Hepatocyte (in vitro differentiated cells): ENCODE measurements around the gene RNF141. TPM values are rescaled to one million over a fixed set of nuclear protein-coding genes. Genes with fewer than 3 reads are reported as not detected.

ENCODE experiments used
- DNase-seq: peaks from one replicate; pipeline ENCODE4 v3.0.0-alpha.2; 2016; ENCODE audit warnings: low spot score
- H2AFZ ChIP-seq: fragments of 200-600 bp; sonication (generic); 2 replicates; pipeline ENCODE4 v1.6.0; 2016; ENCODE audit warnings: antibody characterized with exemption, mild to moderate bottlenecking
- H3K27ac ChIP-seq: fragments of 200-600 bp; sonication (generic); 2 replicates; pipeline ENCODE4 v1.5.1; 2016; ENCODE audit warnings: mild to moderate bottlenecking
- H3K27me3 ChIP-seq: fragments of 200-600 bp; sonication (generic); 2 replicates; pipeline ENCODE4 v1.6.1; 2016
- H3K36me3 ChIP-seq: fragments of 200-600 bp; sonication (generic); replicated peaks from 2 replicates; pipeline ENCODE4 v1.5.1; 2016; ENCODE audit warnings: low read depth; ENCODE audit not compliant: insufficient read depth
- H3K4me1 ChIP-seq: fragments of 200-600 bp; sonication (generic); 2 replicates; pipeline ENCODE4 v1.5.1; 2016; ENCODE audit warnings: mild to moderate bottlenecking, moderate library complexity; ENCODE audit not compliant: insufficient read depth
- H3K4me2 ChIP-seq: fragments of 200-600 bp; sonication (generic); 2 replicates; pipeline ENCODE4 v1.6.0; 2016
- H3K4me3 ChIP-seq: fragments of 200-600 bp; sonication (generic); 2 replicates; pipeline ENCODE4 v1.5.1; 2016; ENCODE audit warnings: mild to moderate bottlenecking
- H3K79me2 ChIP-seq: fragments of 200-600 bp; sonication (generic); 2 replicates; pipeline ENCODE4 v1.6.0; 2017; ENCODE audit warnings: mild to moderate bottlenecking
- H3K9me2 ChIP-seq: fragments of 200-600 bp; sonication (generic); replicated peaks from 2 replicates; pipeline ENCODE4 v1.6.0; 2017; ENCODE audit warnings: mild to moderate bottlenecking; ENCODE audit not compliant: insufficient read depth
- H3K9me3 ChIP-seq: fragments of 200-600 bp; sonication (generic); 2 replicates; pipeline ENCODE4 v1.5.1; 2016; ENCODE audit warnings: low read depth, mild to moderate bottlenecking
- H4K20me1 ChIP-seq: fragments of 200-600 bp; sonication (generic); 2 replicates; pipeline ENCODE4 v1.6.0; 2016; ENCODE audit warnings: mild to moderate bottlenecking; ENCODE audit not compliant: insufficient read depth, poor library complexity, severe bottlenecking
- EZH2 ChIP-seq: fragments of 200-600 bp; sonication (generic); IDR thresholded peaks from 2 replicates; pipeline ENCODE4 v1.6.1; 2016; ENCODE audit warnings: antibody characterized with exemption, mild to moderate bottlenecking, borderline replicate concordance
- EZH2phosphoT487 ChIP-seq: fragments of 200-600 bp; sonication (generic); IDR thresholded peaks from one replicate; pipeline ENCODE4 v1.6.1; 2018; ENCODE audit warnings: antibody characterized with exemption, mild to moderate bottlenecking, low read depth, moderate library complexity; ENCODE audit not compliant: unreplicated experiment, severe bottlenecking
- WGBS: methylation state at CpG from one replicate; pipeline ENCODE4 v1.1.6; 2016; ENCODE audit warnings: low lambda C conversion rate; ENCODE audit errors: missing lambda C conversion rate; 5-methylcytosine and 5-hydroxymethylcytosine counted together
- polyA plus RNA-seq: library from polyadenylated mRNA; unstranded; fragments of >200 nt; fragmentation: Nextera tagmentation; extraction: Ambion mirVana; gene quantifications from 2 replicates; pipeline ENCODE4 v1.2.1, GENCODE V29; 2016
- total RNA-seq: library from RNA; depleted of rRNA; stranded (reverse); fragments of >200 nt; gene quantifications from 2 replicates; pipeline ENCODE4 v1.2.3, GENCODE V29; 2014
- TF ChIP-seq, protein P1 (sequence below): fragments of 200-600 bp; sonication (generic); IDR thresholded peaks from 2 replicates; pipeline ENCODE4 v1.5.1; 2016; ENCODE audit warnings: antibody characterized with exemption, mild to moderate bottlenecking; ENCODE audit not compliant: poor library complexity

RNF141 gene
- total and polyA plus RNA-seq, 2 experiments from 2014 or later, result 21.2 to 32.9 TPM

DNA sequence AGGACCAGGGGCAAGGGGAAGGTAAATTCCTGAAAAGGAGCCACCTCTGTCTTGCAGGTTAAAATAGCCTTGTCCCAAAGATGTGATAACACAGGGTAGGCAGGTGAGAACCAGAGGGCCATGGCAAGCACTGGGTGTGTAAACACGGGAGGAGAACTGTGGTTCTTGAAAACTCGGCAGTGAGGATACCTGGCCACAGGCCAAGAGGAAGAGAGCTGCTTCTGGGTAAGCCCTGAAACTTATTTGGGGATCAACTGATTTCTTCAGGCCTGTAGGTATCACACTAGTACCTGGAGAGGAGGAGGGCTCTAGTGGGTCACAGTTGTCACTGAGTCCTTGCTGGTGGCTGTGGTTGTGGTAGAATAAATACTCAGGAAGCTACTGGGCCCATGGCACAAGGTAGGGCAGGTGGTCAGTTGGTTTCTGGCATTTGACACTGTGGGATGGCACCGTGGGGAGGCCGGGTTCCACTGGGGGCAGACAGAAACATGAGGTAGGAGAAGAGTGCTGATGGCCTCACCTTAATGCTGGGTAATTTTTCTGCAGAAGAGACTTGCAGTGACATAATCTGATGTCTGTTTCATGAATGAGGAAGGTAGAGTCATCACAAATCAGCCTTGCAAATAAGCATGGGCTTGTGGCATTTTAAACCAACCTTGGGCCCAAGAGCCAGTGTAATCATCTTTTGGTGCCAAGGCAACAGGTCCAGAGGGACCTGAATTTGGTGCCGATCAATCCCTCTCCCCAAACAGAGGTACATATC, 63.9 kb downstream of the RNF141 start:
- Histone ChIP-seq H3K4me1 (no peaks in the 10 kb centered on the region), H3K4me2 (no peak overlapping the region), H3K27me3 (no peaks in the 10 kb centered on the region), H3K9me2 (no peaks in the 10 kb centered on the region), H2AFZ (no peak overlapping the region), H3K27ac (no peak overlapping the region), H3K9me3 (no peaks in the 10 kb centered on the region), H3K36me3 (no peaks in the 10 kb centered on the region), H3K79me2 (no peaks in the 10 kb centered on the region), H3K4me3 (no peak overlapping the region), H4K20me1 (no peaks in the 10 kb centered on the region)
- DNase-seq, result no peak
- TF ChIP-seq, protein P1, sequence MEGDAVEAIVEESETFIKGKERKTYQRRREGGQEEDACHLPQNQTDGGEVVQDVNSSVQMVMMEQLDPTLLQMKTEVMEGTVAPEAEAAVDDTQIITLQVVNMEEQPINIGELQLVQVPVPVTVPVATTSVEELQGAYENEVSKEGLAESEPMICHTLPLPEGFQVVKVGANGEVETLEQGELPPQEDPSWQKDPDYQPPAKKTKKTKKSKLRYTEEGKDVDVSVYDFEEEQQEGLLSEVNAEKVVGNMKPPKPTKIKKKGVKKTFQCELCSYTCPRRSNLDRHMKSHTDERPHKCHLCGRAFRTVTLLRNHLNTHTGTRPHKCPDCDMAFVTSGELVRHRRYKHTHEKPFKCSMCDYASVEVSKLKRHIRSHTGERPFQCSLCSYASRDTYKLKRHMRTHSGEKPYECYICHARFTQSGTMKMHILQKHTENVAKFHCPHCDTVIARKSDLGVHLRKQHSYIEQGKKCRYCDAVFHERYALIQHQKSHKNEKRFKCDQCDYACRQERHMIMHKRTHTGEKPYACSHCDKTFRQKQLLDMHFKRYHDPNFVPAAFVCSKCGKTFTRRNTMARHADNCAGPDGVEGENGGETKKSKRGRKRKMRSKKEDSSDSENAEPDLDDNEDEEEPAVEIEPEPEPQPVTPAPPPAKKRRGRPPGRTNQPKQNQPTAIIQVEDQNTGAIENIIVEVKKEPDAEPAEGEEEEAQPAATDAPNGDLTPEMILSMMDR, result no peak
- TF ChIP-seq EZH2, result no peak
- TF ChIP-seq EZH2phosphoT487, result no peak
- 91% methylated on average over 5 of the region's 5 CpGs for WGBS

- Histone ChIP-seq H3K4me1 (no peaks in the 10 kb centered on the region), H3K27ac (no peak overlapping the region), H3K79me2 (no peaks in the 10 kb centered on the region), H3K9me2 (no peaks in the 10 kb centered on the region), H3K9me3 (no peaks in the 10 kb centered on the region), H2AFZ (no peak overlapping the region), H3K4me3 (no peak overlapping the region), H3K4me2 (no peak overlapping the region), H3K36me3 (no peaks in the 10 kb centered on the region), H3K27me3 (no peaks in the 10 kb centered on the region), H4K20me1 (no peaks in the 10 kb centered on the region)
- no peak for DNase-seq
- TF ChIP-seq EZH2 (no peak), EZH2phosphoT487 (no peak)
- TF ChIP-seq, protein P1, result no peak
- 88% methylated on average over 1 of the region's 1 CpG for WGBS
Observed at GRCh38 chr11:10476342-10476741, 64.6 kb downstream of the RNF141 start.

- H3K27ac ChIP-seq, result no peak overlapping the region
- no peak overlapping the region for H3K4me2 ChIP-seq
- 98% methylated on average over 2 of the region's 2 CpGs for WGBS
- no peaks in the 10 kb centered on the region for H3K4me1 ChIP-seq
- H3K36me3 ChIP-seq, result no peaks in the 10 kb centered on the region
- H2AFZ ChIP-seq, result no peak overlapping the region
- H3K9me3 ChIP-seq, result no peaks in the 10 kb centered on the region
- H3K27me3 ChIP-seq, result no peaks in the 10 kb centered on the region
- no peaks in the 10 kb centered on the region for H3K9me2 ChIP-seq
- H4K20me1 ChIP-seq, result no peaks in the 10 kb centered on the region
- DNase-seq, result no peak
- H3K4me3 ChIP-seq, result no peak overlapping the region
- TF ChIP-seq, protein P1, result no peak
- no peak for TF ChIP-seq EZH2
- H3K79me2 ChIP-seq, result no peaks in the 10 kb centered on the region
Observed at GRCh38 chr11:10474551-10474950, 66.4 kb downstream of the RNF141 start.

DNA sequence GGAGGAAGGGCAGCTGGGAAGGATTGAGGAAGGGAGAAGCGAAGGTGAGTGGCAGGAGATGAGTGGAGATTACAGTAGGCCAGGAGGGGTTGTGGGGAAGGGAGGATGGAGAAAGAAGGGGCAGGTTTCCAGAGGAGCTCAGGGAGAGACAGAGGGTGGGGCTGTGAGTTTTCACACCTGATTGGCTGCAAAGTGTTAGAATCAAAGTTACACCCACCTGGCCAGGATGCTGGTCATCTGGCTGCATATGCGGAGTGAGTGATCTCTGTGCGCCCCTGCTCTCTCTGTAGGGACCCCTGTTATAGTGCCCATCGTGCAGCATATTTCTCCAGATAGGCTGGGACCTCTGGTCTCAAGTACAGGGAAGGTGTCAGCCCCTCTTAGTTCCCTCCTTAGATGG, 67.6 kb downstream of the RNF141 start:
- Histone ChIP-seq H4K20me1 (no peaks in the 10 kb centered on the region), H3K9me2 (no peaks in the 10 kb centered on the region), H3K36me3 (no peaks in the 10 kb centered on the region), H3K4me3 (no peak overlapping the region), H3K27me3 (no peaks in the 10 kb centered on the region), H3K27ac (no peak overlapping the region), H3K4me1 (no peaks in the 10 kb centered on the region), H2AFZ (no peak overlapping the region), H3K9me3 (no peaks in the 10 kb centered on the region), H3K79me2 (no peaks in the 10 kb centered on the region), H3K4me2 (no peak overlapping the region)
- DNase-seq, result no peak
- TF ChIP-seq, protein P1, result no peak
- TF ChIP-seq EZH2phosphoT487 (no peak), EZH2 (no peak)
- 91% methylated on average over 4 of the region's 4 CpGs for WGBS
